Erythroblast (primary cell): Measurements from ENCODE around the gene ITGAV.

ENCODE experiments used
- GATA1 ChIP-seq: IDR thresholded peaks from 2 replicates; pipeline ENCODE4 v1.6.1; 2011; ENCODE audit warnings: low read depth, mild to moderate bottlenecking, control low read depth, low read length, moderate library complexity
- POLR2A ChIP-seq: IDR thresholded peaks from 2 replicates; pipeline ENCODE4 v1.6.1; 2011; ENCODE audit warnings: mild to moderate bottlenecking, low read length

GRCh38 chr2:186560254-186560653, 29.6 kb upstream of the ITGAV start:
- TF ChIP-seq POLR2A (no peak), GATA1 (no peak)
